CD8-positive, alpha-beta memory T cell (primary cell): ENCODE data around the gene CCDC3. TPM values are rescaled to one million over a fixed set of nuclear protein-coding genes. Genes with fewer than 3 reads are reported as not detected.

Experiments
- CTCF ChIA-PET: fragments of 350-600 bp; sonication (Branson Sonifier 250); formaldehyde crosslinking; loops from one replicate; lab custom pipeline; 2021; ENCODE audit warnings: antibody characterized with exemption; lab: Charles Lee
- POLR2A ChIA-PET: fragments of 350-600 bp; sonication (Branson Sonifier 250); formaldehyde crosslinking; loops from one replicate; lab custom pipeline; 2021; ENCODE audit warnings: antibody characterized with exemption; lab: Charles Lee
- DNase-seq, 5 donors: peaks; one replicate each; pipeline versions ENCODE4 v3.0.0 to v3.0.0-alpha.2; 2020 to 2022; ENCODE audit warnings: mixed read lengths in 1 of 5
- H3K27ac ChIP-seq: one replicate; pipeline ENCODE4 v1.7.0; 2013; ENCODE audit warnings: low read depth, mild to moderate bottlenecking, low read length, moderate library complexity
- H3K27me3 ChIP-seq: 2 replicates; pipeline ENCODE4 v1.7.0; 2013; ENCODE audit warnings: low read length, mild to moderate bottlenecking; ENCODE audit not compliant: insufficient read depth, poor library complexity, severe bottlenecking
- H3K36me3 ChIP-seq: 2 replicates; pipeline ENCODE4 v1.7.0; 2013; ENCODE audit warnings: mild to moderate bottlenecking, low read length, moderate library complexity; ENCODE audit not compliant: insufficient read depth
- H3K4me1 ChIP-seq: 2 replicates; pipeline ENCODE4 v1.7.0; 2013; ENCODE audit warnings: mild to moderate bottlenecking, low read length, moderate library complexity; ENCODE audit not compliant: insufficient read depth
- H3K4me3 ChIP-seq: 2 replicates; pipeline ENCODE4 v1.7.0; 2013; ENCODE audit warnings: mild to moderate bottlenecking, low read length
- H3K9me3 ChIP-seq: 2 replicates; pipeline ENCODE4 v1.7.0; 2013; ENCODE audit warnings: mild to moderate bottlenecking, low read length
- H3K27ac Mint-ChIP-seq, 8 donors: one replicate each; pipeline ENCODE4 v1.8.0; 2020 to 2021; ENCODE audit warnings: mixed read lengths in 8 of 8, mild to moderate bottlenecking in 6 of 8, inconsistent platforms in 3 of 8, moderate library complexity in 3 of 8
- H3K27me3 Mint-ChIP-seq, 2 donors: one replicate each; pipeline ENCODE4 v1.8.0; 2020 to 2021; ENCODE audit warnings: mixed read lengths in 2 of 2, mild to moderate bottlenecking in 1 of 2, moderate library complexity in 1 of 2
- H3K36me3 Mint-ChIP-seq, 3 donors: one replicate each; pipeline ENCODE4 v1.8.0; 2020 to 2021; ENCODE audit warnings: mixed read lengths in 3 of 3, inconsistent platforms in 1 of 3, mild to moderate bottlenecking in 1 of 3
- H3K4me1 Mint-ChIP-seq, 3 donors: one replicate each; pipeline ENCODE4 v1.8.0; 2020 to 2021; ENCODE audit warnings: mixed read lengths in 3 of 3, inconsistent platforms in 1 of 3, mild to moderate bottlenecking in 1 of 3
- H3K4me3 Mint-ChIP-seq, 7 donors: one replicate each; pipeline ENCODE4 v1.8.0; 2020 to 2021; ENCODE audit warnings: mixed read lengths in 7 of 7, mild to moderate bottlenecking in 6 of 7, moderate library complexity in 4 of 7, inconsistent platforms in 2 of 7
- H3K9me3 Mint-ChIP-seq, 5 donors: one replicate each; pipeline ENCODE4 v1.8.0; 2020 to 2022; ENCODE audit warnings: mixed read lengths in 5 of 5, mild to moderate bottlenecking in 3 of 5, moderate library complexity in 2 of 5, inconsistent platforms in 1 of 5
- polyA plus RNA-seq: library from polyadenylated mRNA; unstranded; fragments of 300-500 nt; fragmentation: Illumina TruSeq; gene quantifications from one replicate; pipeline ENCODE4 v1.2.3, GENCODE V29; 2021
- total RNA-seq, 2 experiments: library from RNA; stranded (reverse); gene quantifications; one replicate each; pipeline ENCODE4 v1.2.3, GENCODE V29; 2021

The CCDC3 gene
- total and polyA plus RNA-seq, 3 experiments from 2014 or later, result not detected

DNA sequence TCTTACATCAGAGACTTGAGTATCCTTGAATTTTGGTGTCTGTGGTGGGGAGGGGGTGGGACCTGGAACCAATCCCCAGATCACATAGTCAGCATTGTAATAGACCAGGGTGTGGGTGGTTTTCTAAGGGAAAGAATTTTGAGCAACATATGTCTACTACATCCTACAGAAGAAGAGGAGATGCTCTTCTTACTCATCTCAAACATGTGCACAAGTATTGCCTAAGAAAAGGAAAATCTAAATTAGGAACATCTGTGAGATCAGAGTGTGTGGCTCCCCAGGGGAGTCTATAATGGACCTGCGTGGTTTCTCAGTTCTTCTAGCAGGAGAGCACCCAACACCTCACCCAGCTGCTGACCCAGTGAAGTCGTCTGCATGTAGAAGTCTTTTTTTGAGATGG is 148.8 kb downstream of the CCDC3 start:
- H3K4me3 ChIP-seq, result no peak overlapping the region
- no peaks in the 10 kb centered on the region for H3K9me3 ChIP-seq
- ChIA-PET POLR2A (no interaction called here), CTCF (no interaction called here)
- H3K36me3 ChIP-seq, result no peaks in the 10 kb centered on the region
- Mint-ChIP-seq H3K27ac (no peak overlapping the region), H3K36me3 (no peaks in the 10 kb centered on the region), H3K9me3 (peaks cover 0 to 2% (median 0%) of the 10 kb centered on the region in 5 donors), H3K4me1 (no peaks in the 10 kb centered on the region), H3K4me3 (no peak overlapping the region), H3K27me3 (peaks cover 7 to 41% of the 10 kb centered on the region in 2 donors)
- H3K27me3 ChIP-seq, result no peaks in the 10 kb centered on the region
- no peaks in the 10 kb centered on the region for H3K4me1 ChIP-seq
- DNase-seq, result no peak
- H3K27ac ChIP-seq, result no peak overlapping the region

DNA sequence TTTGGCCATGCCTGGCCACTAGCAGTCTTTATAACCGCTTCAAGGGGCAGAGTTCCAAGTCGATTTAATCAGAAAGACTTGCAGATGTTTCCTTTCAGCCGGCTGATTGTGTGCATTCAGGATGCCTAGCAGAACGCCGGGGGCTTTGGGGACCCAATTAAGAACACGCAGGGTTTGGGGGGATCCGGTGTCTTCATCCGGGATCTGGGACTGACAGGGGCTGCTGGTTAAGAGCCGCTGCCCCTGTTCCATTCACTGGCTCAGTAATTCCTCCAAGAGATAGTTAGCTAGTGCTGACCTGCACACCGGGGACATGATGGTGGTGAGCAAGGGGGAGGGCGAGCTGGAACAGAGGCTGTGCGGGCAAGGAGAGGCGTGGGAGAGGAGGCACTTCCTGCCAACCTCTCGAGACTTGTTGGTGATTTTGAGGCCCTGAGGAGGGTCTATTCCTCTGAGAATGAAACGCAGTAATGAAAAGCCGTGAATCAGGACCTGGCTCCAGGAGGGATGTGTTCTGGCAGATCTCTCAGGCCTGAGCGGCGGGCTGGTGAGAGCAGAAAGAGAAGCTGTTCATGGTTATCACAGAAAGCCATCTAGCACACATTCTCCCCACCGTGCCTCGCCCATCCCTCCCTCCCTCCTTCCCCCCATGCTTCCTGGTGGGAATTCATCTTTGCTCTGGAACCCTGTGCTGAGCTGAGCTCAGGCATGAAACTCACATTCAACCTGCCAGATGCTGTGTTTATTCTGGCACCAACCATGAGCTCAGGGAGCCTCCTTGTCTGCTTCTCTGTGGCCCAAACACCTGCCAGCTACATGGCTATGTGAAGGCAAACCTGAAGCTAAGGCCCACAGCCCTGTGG is 152.0 kb downstream of the CCDC3 start:
- DNase-seq, result no peak
- Mint-ChIP-seq H3K4me1 (no peaks in the 10 kb centered on the region), H3K9me3 (no peaks in the 10 kb centered on the region), H3K27me3 (peaks cover 7 to 42% of the 10 kb centered on the region in 2 donors), H3K4me3 (no peak overlapping the region), H3K36me3 (no peaks in the 10 kb centered on the region), H3K27ac (no peak overlapping the region)
- Histone ChIP-seq H3K4me3 (no peak overlapping the region), H3K4me1 (no peaks in the 10 kb centered on the region), H3K9me3 (no peaks in the 10 kb centered on the region), H3K27ac (no peak overlapping the region), H3K36me3 (no peaks in the 10 kb centered on the region), H3K27me3 (no peaks in the 10 kb centered on the region)
- CTCF ChIA-PET, result no interaction called here
- POLR2A ChIA-PET, result no interaction called here

DNA sequence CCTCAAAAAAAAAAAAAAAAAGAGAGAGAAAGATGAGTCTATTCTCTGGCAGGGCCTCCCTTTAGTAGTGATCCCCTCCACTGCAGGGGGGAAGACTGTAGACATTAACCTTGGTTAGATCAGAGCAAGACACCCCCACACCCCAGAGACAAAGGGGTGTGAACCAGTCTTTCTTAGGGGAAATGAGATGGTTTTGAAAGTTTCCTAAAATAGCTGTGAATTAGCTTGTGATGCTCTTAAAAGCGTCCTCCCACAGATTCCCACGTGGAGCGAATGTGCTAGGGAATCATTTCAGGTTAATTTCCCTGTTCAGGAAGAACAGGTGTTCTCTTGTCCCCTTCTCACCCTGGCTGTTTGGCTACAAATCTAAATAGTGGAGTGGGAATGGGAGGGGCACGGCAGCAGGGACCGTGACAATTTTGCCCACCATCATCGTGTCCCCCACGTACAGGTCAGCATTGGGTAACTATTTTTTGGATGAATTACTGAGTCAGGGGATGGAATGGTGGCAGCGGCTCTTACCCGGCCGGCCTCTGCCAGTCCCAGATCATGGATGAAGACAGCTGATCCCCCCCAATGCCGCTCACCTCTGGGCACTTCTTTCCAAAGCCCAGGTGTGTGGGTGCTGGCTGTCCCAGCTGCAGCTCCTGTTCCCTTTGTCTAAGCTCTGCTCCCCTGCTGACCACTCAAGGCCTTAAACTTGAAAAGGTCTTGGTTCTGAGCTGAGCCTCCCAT is 152.9 kb downstream of the CCDC3 start:
- H3K4me3 Mint-ChIP-seq, result no peak overlapping the region
- Histone ChIP-seq H3K36me3 (no peaks in the 10 kb centered on the region), H3K4me3 (no peak overlapping the region), H3K4me1 (no peaks in the 10 kb centered on the region), H3K9me3 (no peaks in the 10 kb centered on the region), H3K27ac (no peak overlapping the region), H3K27me3 (no peaks in the 10 kb centered on the region)
- H3K36me3 Mint-ChIP-seq, result no peaks in the 10 kb centered on the region
- no peaks in the 10 kb centered on the region for H3K4me1 Mint-ChIP-seq
- CTCF ChIA-PET, result no interaction called here
- POLR2A ChIA-PET, result no interaction called here
- peaks cover 7 to 38% of the 10 kb centered on the region in 2 donors for H3K27me3 Mint-ChIP-seq
- H3K9me3 Mint-ChIP-seq, result no peaks in the 10 kb centered on the region
- H3K27ac Mint-ChIP-seq, result peak overlapping the region in 1 of 8 donors; percentile 36
- DNase-seq, result no peak

DNA sequence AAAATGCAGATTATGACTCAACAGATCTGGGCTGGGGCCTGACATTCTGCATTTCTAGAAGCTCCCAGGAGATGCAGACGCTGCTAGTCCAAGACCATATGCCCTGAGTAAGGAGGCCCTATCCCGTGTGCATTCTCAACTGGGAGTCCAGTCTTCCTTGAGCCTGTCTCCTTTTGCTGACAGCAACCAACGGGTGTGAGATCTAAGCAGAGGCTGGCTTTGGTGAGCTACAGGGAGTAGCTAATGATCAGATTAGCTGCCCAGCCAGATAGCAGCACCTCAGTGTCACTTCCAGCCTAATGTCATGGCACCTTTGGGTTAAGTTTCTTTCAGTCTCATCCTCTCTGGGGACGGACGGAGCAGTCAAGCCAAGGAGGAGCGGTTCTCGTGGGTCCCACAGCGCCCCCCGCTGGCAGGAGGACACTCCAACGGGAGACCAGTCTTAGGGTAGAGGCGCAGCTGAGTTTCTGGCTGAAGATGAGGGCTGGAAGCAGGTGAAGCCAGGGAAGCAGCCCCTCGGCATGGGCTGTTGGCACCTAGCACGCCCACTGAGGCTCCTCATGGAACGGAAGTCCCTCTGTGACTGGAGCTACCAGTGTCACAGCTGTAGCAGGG is 154.0 kb downstream of the CCDC3 start:
- Histone ChIP-seq H3K27ac (no peak overlapping the region), H3K36me3 (no peaks in the 10 kb centered on the region), H3K4me3 (no peak overlapping the region), H3K27me3 (no peaks in the 10 kb centered on the region), H3K4me1 (no peaks in the 10 kb centered on the region), H3K9me3 (no peaks in the 10 kb centered on the region)
- peaks cover 7 to 34% of the 10 kb centered on the region in 2 donors for H3K27me3 Mint-ChIP-seq
- H3K27ac Mint-ChIP-seq, result no peak overlapping the region
- no peak for DNase-seq
- H3K4me3 Mint-ChIP-seq, result no peak overlapping the region
- POLR2A ChIA-PET, result no interaction called here
- no peaks in the 10 kb centered on the region for H3K4me1 Mint-ChIP-seq
- CTCF ChIA-PET, result no interaction called here
- no peaks in the 10 kb centered on the region for H3K9me3 Mint-ChIP-seq
- H3K36me3 Mint-ChIP-seq, result no peaks in the 10 kb centered on the region

DNA sequence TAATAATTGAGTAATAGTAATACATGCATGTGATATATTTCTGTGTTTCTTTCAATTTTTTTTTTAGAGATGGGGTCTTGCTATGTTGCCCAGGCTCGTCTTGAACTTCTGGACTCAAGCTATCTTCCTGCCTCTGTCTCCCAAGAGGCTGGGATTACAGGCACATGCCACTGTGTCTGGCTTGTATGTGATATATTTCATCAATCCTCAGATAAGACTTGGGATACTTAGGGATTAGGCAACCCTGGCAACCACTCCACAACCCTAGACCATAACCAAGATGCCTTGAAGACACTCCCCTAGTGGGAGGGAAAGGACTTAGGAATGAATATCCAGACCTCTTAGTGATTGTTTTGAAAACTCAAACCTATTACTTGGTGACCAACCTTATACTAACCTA is 154.8 kb downstream of the CCDC3 start:
- Histone ChIP-seq H3K4me1 (no peaks in the 10 kb centered on the region), H3K9me3 (no peaks in the 10 kb centered on the region), H3K27me3 (no peaks in the 10 kb centered on the region), H3K36me3 (no peaks in the 10 kb centered on the region), H3K27ac (no peak overlapping the region), H3K4me3 (no peak overlapping the region)
- no peaks in the 10 kb centered on the region for H3K36me3 Mint-ChIP-seq
- no peak overlapping the region for H3K4me3 Mint-ChIP-seq
- ChIA-PET POLR2A (no interaction called here), CTCF (no interaction called here)
- H3K27me3 Mint-ChIP-seq, result peaks cover 7 to 30% of the 10 kb centered on the region in 2 donors
- H3K4me1 Mint-ChIP-seq, result no peaks in the 10 kb centered on the region
- H3K9me3 Mint-ChIP-seq, result no peaks in the 10 kb centered on the region
- no peak overlapping the region for H3K27ac Mint-ChIP-seq
- no peak for DNase-seq

Other genes with a start within 250 kb of the CCDC3 start
- gene OPTN, start 98.5 kb upstream of the CCDC3 start, total RNA-seq, result 10 to 100 TPM; 53.4 to 55.3 TPM
- gene OPTN, start 98.5 kb upstream of the CCDC3 start, polyA plus RNA-seq, result 96.9 TPM
- gene MCM10, start 159.8 kb upstream of the CCDC3 start, total RNA-seq, result 10 to 100 TPM; 71.3 to 73.1 TPM
- not detected for gene MCM10, start 159.8 kb upstream of the CCDC3 start, polyA plus RNA-seq
- gene UCMA, start 232.7 kb upstream of the CCDC3 start, total RNA-seq, result not detected
- not detected for gene UCMA, start 232.7 kb upstream of the CCDC3 start, polyA plus RNA-seq